ENCODE data around the gene GRIN2D. TPM values are rescaled to one million over a fixed set of nuclear protein-coding genes. Genes with fewer than 3 reads are reported as not detected.
A peak's percentile ranks its signal among the peaks of the same experiment; 100 is the strongest.

Gene GRIN2D
- polyA plus RNA-seq, 3 donors = 0.13 to 0.29 TPM; not detected in 1

DNA sequence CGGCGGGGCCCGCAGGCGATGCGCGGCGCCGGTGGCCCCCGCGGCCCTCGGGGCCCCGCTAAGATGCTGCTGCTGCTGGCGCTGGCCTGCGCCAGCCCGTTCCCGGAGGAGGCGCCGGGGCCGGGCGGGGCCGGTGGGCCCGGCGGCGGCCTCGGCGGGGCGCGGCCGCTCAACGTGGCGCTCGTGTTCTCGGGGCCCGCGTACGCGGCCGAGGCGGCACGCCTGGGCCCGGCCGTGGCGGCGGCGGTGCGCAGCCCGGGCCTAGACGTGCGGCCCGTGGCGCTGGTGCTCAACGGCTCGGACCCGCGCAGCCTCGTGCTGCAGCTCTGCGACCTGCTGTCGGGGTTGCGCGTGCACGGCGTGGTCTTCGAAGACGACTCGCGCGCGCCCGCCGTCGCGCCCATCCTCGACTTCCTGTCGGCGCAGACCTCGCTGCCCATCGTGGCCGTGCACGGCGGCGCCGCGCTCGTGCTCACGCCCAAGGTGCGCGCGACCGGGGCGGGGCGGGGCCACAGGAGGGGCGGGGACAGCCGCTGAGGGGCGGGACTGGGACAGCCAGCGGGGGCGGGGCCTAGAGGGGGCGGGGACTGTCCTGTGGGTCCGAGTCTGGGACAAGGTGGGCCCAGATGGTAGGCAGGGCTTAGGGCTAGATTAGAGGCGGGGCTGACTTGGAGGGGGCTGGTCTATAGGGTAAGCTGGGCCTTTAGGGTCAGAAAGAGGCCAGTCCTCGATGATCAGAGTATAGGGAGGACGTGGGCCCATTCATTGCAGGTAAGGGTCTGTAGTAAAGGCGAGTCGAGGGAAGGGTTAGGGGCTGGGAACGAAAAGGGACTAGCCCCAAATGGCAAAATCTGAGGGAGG is 5.1 kb downstream of the GRIN2D start:
- H3K36me3 Mint-ChIP-seq = peaks cover 0 to 10% of the 10 kb centered on the region in 2 donors
- peaks cover 48 to 51% (median 48%) of the 10 kb centered on the region in 3 donors for H3K27me3 Mint-ChIP-seq (ENCODE audit: low read depth in 3 of 3)
- Histone ChIP-seq H3K4me3 (replicated peaks in 1 of 3; ENCODE audit: low read depth in 2 of 3, low read length in 3 of 3) (peak overlapping the region; percentile 17 to 73 (median 36)), H3K36me3 (replicated peaks in 1 of 2; ENCODE audit: control insufficient read depth in 1 of 2, insufficient read depth in 2 of 2, low read length in 2 of 2) (no peaks in the 10 kb centered on the region), H3K27ac (ENCODE audit: low read depth in 1 of 2, low read length in 2 of 2) (no peak overlapping the region), H3K79me2 (ENCODE audit: insufficient read depth, low read length) (no peaks in the 10 kb centered on the region), H3K9ac (ENCODE audit: insufficient read depth, low read length, poor library complexity, severe bottlenecking) (peak overlapping the region; percentile 19), H2AFZ (ENCODE audit: insufficient read depth, low read depth, low read length, poor library complexity, severe bottlenecking) (peak overlapping the region; percentile 87), H4K20me1 (ENCODE audit: insufficient read depth, low read length) (no peaks in the 10 kb centered on the region), H3K4me2 (replicated peaks; ENCODE audit: extremely low read depth, low read length, poor library complexity, severe bottlenecking) (peak overlapping the region; percentile 72), H3K9me3 (replicated peaks in 1 of 2; ENCODE audit: control insufficient read depth in 1 of 2, insufficient read depth in 1 of 2, low read length in 2 of 2) (peaks cover 4 to 15% of the 10 kb centered on the region in 2 donors), H3K27me3 (ENCODE audit: control insufficient read depth in 2 of 2, insufficient read depth in 2 of 2, low read length in 2 of 2) (peaks cover 37 to 44% of the 10 kb centered on the region in 2 donors), H3K4me1 (ENCODE audit: control insufficient read depth in 1 of 2, insufficient read depth in 2 of 2, low read length in 2 of 2) (peaks cover 39 to 45% of the 10 kb centered on the region in 2 donors)
- H3K27ac Mint-ChIP-seq = peak overlapping the region; percentile 52 to 93 (median 88)
- peaks cover 4 to 41% (median 14%) of the 10 kb centered on the region in 7 donors for H3K9me3 Mint-ChIP-seq
- intact Hi-C loops (cut with micrococcal nuclease) = loop anchor here in 1 of 2 donors (10.0 kb wide), 1 partner anchor 46 kb away; the partner anchor contains the start of gene GRWD1
- TF ChIP-seq, protein P1, sequence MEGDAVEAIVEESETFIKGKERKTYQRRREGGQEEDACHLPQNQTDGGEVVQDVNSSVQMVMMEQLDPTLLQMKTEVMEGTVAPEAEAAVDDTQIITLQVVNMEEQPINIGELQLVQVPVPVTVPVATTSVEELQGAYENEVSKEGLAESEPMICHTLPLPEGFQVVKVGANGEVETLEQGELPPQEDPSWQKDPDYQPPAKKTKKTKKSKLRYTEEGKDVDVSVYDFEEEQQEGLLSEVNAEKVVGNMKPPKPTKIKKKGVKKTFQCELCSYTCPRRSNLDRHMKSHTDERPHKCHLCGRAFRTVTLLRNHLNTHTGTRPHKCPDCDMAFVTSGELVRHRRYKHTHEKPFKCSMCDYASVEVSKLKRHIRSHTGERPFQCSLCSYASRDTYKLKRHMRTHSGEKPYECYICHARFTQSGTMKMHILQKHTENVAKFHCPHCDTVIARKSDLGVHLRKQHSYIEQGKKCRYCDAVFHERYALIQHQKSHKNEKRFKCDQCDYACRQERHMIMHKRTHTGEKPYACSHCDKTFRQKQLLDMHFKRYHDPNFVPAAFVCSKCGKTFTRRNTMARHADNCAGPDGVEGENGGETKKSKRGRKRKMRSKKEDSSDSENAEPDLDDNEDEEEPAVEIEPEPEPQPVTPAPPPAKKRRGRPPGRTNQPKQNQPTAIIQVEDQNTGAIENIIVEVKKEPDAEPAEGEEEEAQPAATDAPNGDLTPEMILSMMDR (IDR thresholded peaks at IDR 0.05) = no peak
- H3K4me1 Mint-ChIP-seq = peaks cover 44% of the 10 kb centered on the region
- peak; percentile 70 to 80 (median 80) for DNase-seq
- H3K4me3 Mint-ChIP-seq = peak overlapping the region; percentile 23 to 94
- 6% methylated on average over 94 of the region's 104 CpGs for WGBS (ENCODE audit: insufficient coverage)

GRCh38 chr19:48400018-48400742 is 6.7 kb downstream of the GRIN2D start:
- Histone ChIP-seq H3K79me2 (ENCODE audit: insufficient read depth, low read length) (no peaks in the 10 kb centered on the region), H3K4me3 (replicated peaks in 1 of 3; ENCODE audit: low read depth in 2 of 3, low read length in 3 of 3) (peak overlapping the region in 1 of 3 experiments; percentile 57)
- peaks cover 0 to 7% of the 10 kb centered on the region in 2 donors for H3K36me3 Mint-ChIP-seq

More at GRCh38 chr19:48400018-48400742, 6.7 kb downstream of the GRIN2D start:
- Histone ChIP-seq H4K20me1 (ENCODE audit: insufficient read depth, low read length) (no peaks in the 10 kb centered on the region), H3K4me1 (ENCODE audit: control insufficient read depth in 1 of 2, insufficient read depth in 2 of 2, low read length in 2 of 2) (peaks cover 32 to 39% of the 10 kb centered on the region in 2 donors), H3K27me3 (ENCODE audit: control insufficient read depth in 2 of 2, insufficient read depth in 2 of 2, low read length in 2 of 2) (peaks cover 26 to 29% of the 10 kb centered on the region in 2 donors), H3K9ac (ENCODE audit: insufficient read depth, low read length, poor library complexity, severe bottlenecking) (no peak overlapping the region), H3K27ac (ENCODE audit: low read depth in 1 of 2, low read length in 2 of 2) (peak overlapping the region in 1 of 2 donors; percentile 17), H3K4me2 (replicated peaks; ENCODE audit: extremely low read depth, low read length, poor library complexity, severe bottlenecking) (peak overlapping the region; percentile 57), H3K36me3 (replicated peaks in 1 of 2; ENCODE audit: control insufficient read depth in 1 of 2, insufficient read depth in 2 of 2, low read length in 2 of 2) (no peaks in the 10 kb centered on the region), H3K9me3 (replicated peaks in 1 of 2; ENCODE audit: control insufficient read depth in 1 of 2, insufficient read depth in 1 of 2, low read length in 2 of 2) (peaks cover 4 to 9% of the 10 kb centered on the region in 2 donors), H2AFZ (ENCODE audit: insufficient read depth, low read depth, low read length, poor library complexity, severe bottlenecking) (no peak overlapping the region)
- peak overlapping the region; percentile 61 to 73 for H3K4me3 Mint-ChIP-seq
- peak overlapping the region; percentile 45 to 93 (median 85) for H3K27ac Mint-ChIP-seq
- intact Hi-C loops (cut with micrococcal nuclease) = no loop called here
- H3K4me1 Mint-ChIP-seq = peaks cover 39% of the 10 kb centered on the region
- no peak for DNase-seq
- H3K27me3 Mint-ChIP-seq (ENCODE audit: low read depth in 3 of 3) = peaks cover 32 to 35% (median 34%) of the 10 kb centered on the region in 3 donors
- WGBS (ENCODE audit: insufficient coverage) = 60% methylated on average over 9 of the region's 14 CpGs
- TF ChIP-seq, protein P1 (IDR thresholded peaks at IDR 0.05) = no peak
- peaks cover 4 to 30% (median 12%) of the 10 kb centered on the region in 7 donors for H3K9me3 Mint-ChIP-seq
